ENCODE results near the gene COPE.

- TF ChIP-seq CTCF (IDR thresholded peaks at IDR 0.05) (no peak), POLR2A (IDR thresholded peaks at IDR 0.05) (no peak)
These were observed 57.3 kb downstream of the COPE start for GRCh38 chr19:18861917-18862316.

Measured in testis (tissue), 2 donors.